ENCODE data around the gene SHISA9.

- no peak for TF ChIP-seq CTCF (IDR thresholded peaks at IDR 0.05; ENCODE audit: insufficient read depth, low read length)
- no peak for TF ChIP-seq POLR2AphosphoS5 (IDR thresholded peaks at IDR 0.05; ENCODE audit: low read depth)
- TF ChIP-seq SPI1 (IDR thresholded peaks at IDR 0.05; ENCODE audit: borderline replicate concordance, low read depth) = no peak
These were observed 38.5 kb upstream of the SHISA9 start for GRCh38 chr16:12862941-12863340.

Data from HL-60 (cell line).